ENCODE results near the gene HSP90B1. TPM values are rescaled to one million over a fixed set of nuclear protein-coding genes. Genes with fewer than 3 reads are reported as not detected.

Gene HSP90B1
- total RNA-seq, 1 experiment from 2014 or later, result 888 TPM

GRCh38 chr12:103928682-103929045 is 1.5 kb upstream of the HSP90B1 start:
- peaks cover 18 to 24% of the 10 kb centered on the region in 2 experiments for H3K36me3 ChIP-seq (ENCODE audit: control insufficient read depth in 1 of 2, insufficient read depth in 2 of 2, low read length in 2 of 2)
- peaks cover 10 to 32% of the 10 kb centered on the region in 2 experiments for H3K4me1 ChIP-seq (ENCODE audit: control insufficient read depth in 1 of 2, insufficient read depth in 2 of 2, low read length in 2 of 2)
- ATAC-seq (no peak), DNase-seq (ENCODE audit: low read depth, low spot score) (no peak)
- BruUV-seq (replicated peaks), result no TSS peak
- ChIA-PET RAD21 (ENCODE audit: low non-redundant PET in 1 of 2, low total read pairs in 2 of 2, uncharacterized antibody in 2 of 2, unreplicated experiment in 2 of 2) (no interaction called here), POLR2A (no interaction called here), CTCF (no interaction called here)
- intact Hi-C loops (cut with micrococcal nuclease), result no loop called here
- peaks cover 16% of the 10 kb centered on the region; the same call in 1 of the 2 replicates for H4K20me1 ChIP-seq (ENCODE audit: insufficient read depth)
- peak overlapping the region; percentile 63 for H3K27ac ChIP-seq (ENCODE audit: low read depth, low read length)
- H2AFZ ChIP-seq (ENCODE audit: low read depth, low read length, poor library complexity, severe bottlenecking), result no peak overlapping the region
- no peaks in the 10 kb centered on the region for H3K9me2 ChIP-seq (ENCODE audit: insufficient read depth)
- peak overlapping the region; percentile 61 to 67 for H3K4me3 ChIP-seq (replicated peaks in 1 of 2; ENCODE audit: low read depth in 1 of 2, low read length in 2 of 2)
- H3K4me2 ChIP-seq (ENCODE audit: low read length), result peak overlapping the region; percentile 88
- TF ChIP-seq CBX3 (IDR thresholded peaks at IDR 0.05; ENCODE audit: low read depth) (no peak), JUND (IDR thresholded peaks at IDR 0.05) (no peak), FOSL1 (IDR thresholded peaks at IDR 0.05; ENCODE audit: low read depth) (no peak), YY1 (IDR thresholded peaks at IDR 0.05; ENCODE audit: extremely low read depth, insufficient replicate concordance, low read depth, low read length) (no peak), CTCF (IDR thresholded peaks at IDR 0.05 in 2 of 3, conservative IDR thresholded peaks at IDR 0.05 in 1 of 3; ENCODE audit: borderline replicate concordance in 1 of 3, insufficient read depth in 1 of 3, low read depth in 2 of 3, low read length in 2 of 3) (no peak), SRF (IDR thresholded peaks at IDR 0.05; ENCODE audit: low read depth) (no peak), TCF7L2 (IDR thresholded peaks at IDR 0.05; ENCODE audit: borderline replicate concordance, extremely low read depth, insufficient read depth, insufficient read length) (no peak), ELF1 (IDR thresholded peaks at IDR 0.05; ENCODE audit: borderline replicate concordance, low read depth) (no peak), EGR1 (IDR thresholded peaks at IDR 0.05; ENCODE audit: low read depth) (no peak)
- TF ChIP-seq, protein P1, sequence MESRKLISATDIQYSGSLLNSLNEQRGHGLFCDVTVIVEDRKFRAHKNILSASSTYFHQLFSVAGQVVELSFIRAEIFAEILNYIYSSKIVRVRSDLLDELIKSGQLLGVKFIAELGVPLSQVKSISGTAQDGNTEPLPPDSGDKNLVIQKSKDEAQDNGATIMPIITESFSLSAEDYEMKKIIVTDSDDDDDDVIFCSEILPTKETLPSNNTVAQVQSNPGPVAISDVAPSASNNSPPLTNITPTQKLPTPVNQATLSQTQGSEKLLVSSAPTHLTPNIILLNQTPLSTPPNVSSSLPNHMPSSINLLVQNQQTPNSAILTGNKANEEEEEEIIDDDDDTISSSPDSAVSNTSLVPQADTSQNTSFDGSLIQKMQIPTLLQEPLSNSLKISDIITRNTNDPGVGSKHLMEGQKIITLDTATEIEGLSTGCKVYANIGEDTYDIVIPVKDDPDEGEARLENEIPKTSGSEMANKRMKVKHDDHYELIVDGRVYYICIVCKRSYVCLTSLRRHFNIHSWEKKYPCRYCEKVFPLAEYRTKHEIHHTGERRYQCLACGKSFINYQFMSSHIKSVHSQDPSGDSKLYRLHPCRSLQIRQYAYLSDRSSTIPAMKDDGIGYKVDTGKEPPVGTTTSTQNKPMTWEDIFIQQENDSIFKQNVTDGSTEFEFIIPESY (IDR thresholded peaks at IDR 0.05; ENCODE audit: extremely low read depth, insufficient replicate concordance, low read length), result no peak
- H3K9me3 ChIP-seq (ENCODE audit: control insufficient read depth in 1 of 2, insufficient read depth in 1 of 2, low read depth in 1 of 2, low read length in 2 of 2), result no peaks in the 10 kb centered on the region
- no peaks in the 10 kb centered on the region for H3K27me3 ChIP-seq (ENCODE audit: insufficient read depth, low read length)
- H3K9ac ChIP-seq (ENCODE audit: low read length), result peak overlapping the region; percentile 65
- H3K79me2 ChIP-seq (ENCODE audit: insufficient read depth, low read length), result peaks cover 35% of the 10 kb centered on the region

All from HCT116 (cell line).